Measurements from ENCODE around the gene AGAP3.

AGAP3 gene

GRCh38 chr7:151137076-151137675, 50.9 kb downstream of the AGAP3 start:
- DNase-seq = no peak

DNA sequence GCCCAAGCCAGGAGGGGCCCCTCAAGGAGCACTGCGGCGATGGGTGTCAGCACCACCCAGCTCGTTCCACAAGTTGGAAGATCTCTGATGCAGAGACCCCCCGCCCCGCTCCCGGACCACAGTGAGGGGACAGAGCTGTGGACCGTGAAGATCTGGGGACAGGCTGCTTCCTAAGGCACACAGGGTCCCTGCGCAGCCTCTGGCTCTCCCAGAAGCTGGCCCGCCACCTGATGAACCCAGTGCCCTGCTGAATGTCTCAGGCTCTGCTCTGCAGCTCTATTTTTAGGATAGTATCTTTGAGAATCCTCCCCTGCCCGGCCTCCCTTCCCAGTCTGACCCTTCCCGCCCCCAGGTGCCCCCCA, 51.5 kb downstream of the AGAP3 start:
- no peak for DNase-seq

- no peak for DNase-seq
These were observed 52.0 kb downstream of the AGAP3 start for GRCh38 chr7:151138153-151138851.

GRCh38 chr7:151139071-151139790, 53.0 kb downstream of the AGAP3 start:
- DNase-seq = no peak

GRCh38 chr7:151139791-151140190, 53.5 kb downstream of the AGAP3 start:
- no peak for DNase-seq

DNA sequence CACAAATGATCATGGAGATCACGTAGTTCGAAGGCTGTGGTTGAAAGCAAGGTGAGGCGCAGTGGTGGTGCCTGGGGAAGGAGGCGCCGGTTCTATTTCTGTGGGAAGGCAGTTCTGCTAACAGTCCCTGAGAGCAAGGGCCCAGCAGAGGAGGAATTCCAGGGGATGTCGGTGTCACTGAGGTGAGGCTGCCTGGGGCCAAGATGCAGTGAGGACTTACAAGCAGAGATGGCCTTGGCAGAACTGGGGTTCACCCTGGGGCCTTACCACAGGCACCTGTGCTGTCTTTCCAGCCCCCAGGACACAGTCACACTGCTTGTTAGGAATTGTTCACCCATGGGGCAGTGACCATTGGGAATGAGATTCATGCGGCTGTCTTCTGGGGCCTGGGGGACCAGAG, 54.6 kb downstream of the AGAP3 start:
- DNase-seq = no peak

DNA sequence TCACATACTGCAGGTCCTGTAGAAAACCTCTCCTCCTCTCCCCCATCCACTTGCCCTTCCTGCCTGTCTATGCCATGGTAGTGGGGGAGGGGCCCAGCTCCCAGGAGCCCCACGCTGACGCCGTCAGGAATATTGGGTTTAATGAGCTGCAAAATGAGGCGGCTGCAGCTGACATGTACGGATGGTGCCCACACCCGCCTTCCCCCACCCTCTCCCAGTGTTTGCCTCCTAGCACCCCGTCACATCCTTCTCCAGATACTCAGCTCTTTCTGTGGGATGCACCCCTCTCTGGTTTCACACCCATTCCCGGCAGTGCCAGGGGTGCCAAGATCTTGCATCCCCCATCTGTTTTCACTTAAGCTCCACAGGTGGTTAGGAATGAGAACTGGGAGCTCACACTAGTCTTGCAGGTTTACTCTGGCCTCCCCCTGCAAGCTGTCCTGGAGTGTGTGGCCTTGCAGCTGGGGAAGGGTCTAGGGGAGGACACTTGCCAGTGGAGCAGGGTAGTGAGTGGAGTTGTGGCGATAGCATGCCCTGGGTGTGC, 55.1 kb downstream of the AGAP3 start:
- DNase-seq = no peak

DNA sequence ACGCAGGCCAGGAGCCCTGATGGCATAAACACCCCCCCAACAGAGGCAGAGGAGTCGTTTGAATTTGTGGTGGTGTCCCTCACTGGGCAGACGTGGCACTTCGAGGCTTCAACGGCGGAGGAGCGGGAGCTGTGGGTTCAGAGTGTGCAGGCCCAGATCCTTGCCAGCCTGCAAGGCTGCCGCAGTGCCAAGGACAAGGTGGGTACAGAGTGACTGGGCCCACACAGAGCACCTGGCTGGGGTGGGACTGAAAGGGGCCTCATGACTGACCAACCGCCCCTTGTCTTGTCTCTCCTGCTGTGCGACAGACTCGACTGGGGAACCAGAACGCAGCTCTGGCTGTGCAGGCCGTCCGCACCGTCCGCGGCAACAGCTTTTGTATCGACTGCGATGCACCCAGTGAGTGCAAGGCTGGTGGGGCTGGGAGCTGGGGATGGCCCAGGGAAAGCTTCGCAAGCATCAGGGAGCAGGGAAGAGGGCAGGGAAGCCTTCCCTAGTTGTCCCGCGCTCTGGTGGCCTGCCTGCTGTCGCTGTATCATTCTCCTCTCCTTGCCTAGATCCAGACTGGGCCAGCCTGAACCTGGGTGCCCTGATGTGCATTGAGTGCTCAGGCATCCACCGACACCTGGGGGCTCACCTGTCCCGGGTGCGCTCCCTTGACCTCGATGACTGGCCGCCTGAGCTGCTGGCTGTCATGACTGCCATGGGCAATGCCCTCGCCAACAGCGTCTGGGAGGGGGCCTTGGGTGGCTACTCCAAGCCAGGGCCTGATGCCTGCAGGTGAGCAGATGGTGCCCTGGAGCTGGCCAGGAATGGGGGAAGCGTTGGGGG, 55.8 kb downstream of the AGAP3 start:
- no peak for DNase-seq

GRCh38 chr7:151142686-151143040, 56.4 kb downstream of the AGAP3 start:
- DNase-seq = no peak

DNA sequence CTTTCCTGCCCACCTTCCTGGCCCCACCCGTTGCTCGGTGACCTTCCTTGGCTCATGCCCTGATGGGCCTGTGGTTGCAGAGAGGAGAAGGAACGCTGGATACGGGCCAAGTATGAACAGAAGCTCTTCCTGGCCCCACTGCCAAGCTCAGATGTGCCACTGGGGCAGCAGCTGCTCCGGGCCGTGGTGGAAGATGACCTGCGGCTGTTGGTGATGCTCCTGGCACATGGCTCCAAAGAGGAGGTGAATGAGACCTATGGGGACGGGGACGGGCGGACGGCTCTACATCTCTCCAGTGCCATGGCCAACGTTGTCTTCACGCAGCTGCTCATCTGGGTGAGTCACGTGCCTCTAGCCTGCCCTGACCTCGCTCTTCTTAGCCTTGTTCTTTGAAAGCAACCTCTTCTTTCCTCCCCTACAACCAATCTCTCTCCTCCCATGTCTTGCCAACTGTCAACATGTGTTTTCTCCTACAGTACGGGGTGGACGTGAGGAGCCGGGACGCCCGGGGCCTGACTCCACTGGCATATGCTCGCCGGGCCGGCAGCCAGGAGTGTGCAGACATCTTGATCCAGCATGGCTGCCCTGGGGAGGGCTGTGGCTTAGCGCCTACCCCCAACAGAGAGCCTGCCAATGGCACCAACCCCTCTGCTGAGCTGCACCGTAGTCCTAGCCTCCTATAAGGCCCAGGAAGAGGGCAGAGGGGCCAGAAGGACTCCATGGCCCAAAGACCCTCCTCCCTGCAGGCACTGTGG, 57.2 kb downstream of the AGAP3 start:
- no peak for DNase-seq

GRCh38 chr7:151144387-151144786, 58.1 kb downstream of the AGAP3 start:
- DNase-seq = no peak

DNA sequence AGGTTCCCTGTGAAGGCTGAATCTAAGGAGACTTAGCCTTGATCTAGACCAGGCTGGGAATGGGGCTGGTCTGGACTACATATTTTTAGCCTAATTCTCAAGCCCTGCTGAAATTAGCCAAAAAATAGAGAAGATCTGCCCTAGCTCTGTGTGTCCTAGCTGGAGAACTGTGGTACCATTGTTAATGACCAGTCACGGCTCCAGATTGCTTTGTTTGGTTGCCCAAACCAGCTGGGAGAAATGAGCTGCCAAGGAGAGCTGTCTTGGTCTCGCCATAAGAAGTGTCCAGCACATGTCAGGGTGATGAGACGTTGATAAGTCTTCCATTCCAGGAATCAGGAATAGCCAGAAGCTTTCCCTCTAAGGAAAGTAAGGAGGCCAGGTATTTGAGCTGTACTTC, 60.5 kb downstream of the AGAP3 start:
- no peak for DNase-seq

DNA sequence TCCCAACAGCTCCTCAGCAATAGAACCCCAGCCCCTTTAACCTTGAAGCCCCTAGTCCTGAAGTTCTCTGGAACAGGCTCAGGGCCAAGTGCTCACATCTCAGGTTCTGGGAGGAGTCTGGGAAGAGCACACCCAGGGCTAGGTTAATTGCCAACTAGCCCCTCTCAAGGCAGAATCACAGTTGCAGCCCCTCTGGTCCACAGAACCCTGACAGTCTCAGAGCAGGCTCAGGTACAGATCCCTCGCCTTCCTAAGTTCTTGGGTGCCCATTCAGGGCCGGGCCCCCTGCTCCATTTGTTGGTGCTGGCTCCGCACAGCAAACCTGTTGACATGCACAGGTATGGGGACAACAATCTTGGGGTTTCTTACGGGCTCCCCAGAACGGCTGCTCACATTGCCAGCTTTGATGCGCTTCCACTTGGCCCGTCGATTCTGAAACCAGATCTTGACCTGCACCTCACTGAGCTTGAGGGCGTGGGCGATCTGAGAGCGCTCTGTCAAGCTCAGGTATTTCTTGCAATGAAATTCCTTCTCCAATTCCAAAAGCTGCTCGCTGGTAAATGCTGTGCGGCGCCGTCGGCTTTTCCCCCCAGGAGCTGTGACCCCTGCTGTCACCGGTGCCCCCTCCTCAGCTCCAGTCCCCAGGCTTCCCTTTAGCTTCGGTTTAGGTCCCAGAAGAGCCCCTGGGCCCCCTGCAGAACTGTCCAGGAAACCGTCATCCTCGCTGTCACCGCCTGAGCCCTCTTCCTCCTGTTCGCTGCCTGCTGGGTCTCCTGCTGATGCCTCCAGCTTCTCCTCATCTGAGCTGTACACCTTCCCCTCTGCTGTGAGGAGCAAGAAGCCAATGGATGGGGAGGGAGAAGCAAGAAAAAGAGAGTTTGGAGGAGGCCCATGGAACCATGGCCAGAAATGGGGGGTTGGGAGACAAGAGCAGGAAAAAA, 62.3 kb downstream of the AGAP3 start:
- no peak for DNase-seq

- no peak for DNase-seq
These were observed 64.1 kb downstream of the AGAP3 start for GRCh38 chr7:151150388-151150787.

DNA sequence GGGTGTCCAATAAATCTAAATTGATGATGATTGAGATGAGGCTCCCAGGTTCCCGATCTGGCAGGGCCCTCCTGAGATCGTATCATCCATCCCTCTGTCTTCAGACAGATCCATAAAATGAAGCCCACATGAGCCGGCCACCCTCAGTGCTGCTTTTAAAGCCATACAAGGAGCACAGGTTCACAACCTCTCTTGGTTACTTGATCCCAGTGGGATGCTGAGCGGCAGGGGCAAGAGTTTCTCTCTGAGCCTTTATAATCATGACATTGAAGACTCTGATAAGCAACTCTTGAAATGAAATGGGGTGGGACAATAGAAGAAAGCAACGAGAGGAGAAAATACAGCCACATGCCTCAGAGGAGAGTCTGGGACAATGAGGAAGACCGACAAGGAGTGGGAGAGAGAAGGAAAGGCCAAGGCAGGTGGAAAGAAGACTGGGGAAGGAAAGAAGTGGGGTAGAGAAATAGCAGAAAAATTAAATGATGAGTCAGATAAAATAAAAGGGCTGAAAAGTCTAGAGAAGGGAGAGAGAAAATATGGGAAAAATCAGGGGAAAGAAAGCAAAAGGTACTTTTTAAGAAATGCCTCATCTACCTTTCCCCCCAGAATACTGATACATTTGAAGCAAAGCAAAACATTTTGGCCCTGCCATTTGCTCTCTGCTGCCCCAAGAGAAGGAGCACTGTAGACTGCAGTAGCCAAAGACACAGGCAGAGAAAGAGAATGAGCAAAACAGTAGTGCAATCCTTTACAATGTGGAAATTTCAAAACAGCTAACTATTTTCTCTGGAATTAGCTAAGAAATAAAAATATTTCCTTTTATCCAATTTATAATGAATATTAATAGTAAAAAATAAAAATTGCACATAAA, 66.6 kb downstream of the AGAP3 start:
- no peak for DNase-seq

DNA sequence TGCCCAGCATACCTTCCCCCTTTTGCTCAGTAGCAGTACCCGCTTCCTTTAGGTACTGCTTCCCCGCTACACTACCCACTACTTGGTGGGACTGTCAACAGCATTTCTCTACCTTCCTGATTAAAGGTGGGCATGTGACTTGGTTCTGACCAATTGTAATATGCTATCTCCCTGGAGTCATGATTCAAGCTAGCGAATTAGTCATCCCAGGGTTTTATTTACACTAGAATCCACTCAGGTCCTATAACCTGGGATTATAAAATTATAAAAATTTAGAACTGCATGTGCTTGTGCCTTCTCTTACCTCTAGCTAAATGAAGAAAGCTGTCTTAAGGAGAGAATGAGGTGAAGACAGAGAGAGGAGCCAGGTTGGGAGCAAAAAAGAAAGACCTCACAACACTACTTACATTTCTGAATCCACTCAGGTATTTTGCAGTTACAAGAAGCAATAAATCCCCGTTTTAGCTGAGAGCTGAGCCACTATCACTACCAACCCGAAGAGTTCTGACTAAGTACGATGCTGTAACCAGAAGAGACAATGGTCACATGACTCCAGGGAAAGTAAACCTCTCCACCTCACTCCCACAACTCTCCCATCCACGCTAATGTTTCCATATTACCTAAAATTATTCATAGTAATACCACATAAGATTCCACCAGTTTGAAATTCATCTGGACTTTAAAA, 71.5 kb downstream of the AGAP3 start:
- no peak for DNase-seq

DNA sequence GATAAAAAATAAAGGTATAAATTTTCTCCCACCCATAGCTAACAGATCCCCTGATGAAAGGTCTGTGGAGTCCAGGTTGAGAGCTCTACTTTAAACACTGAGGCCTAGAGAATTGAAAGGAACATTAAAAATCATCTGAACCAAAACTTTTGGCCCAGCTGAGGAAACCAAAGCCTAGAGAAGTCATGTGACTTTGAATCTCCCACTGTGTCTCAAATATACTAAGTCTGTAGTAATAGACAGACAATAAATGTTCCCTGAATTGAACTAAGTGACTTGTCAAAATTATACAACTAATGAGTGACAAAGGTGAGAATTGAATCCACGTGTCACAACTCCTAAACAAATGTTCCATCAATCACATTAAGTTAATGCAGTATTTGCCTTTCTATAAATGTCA, 75.5 kb downstream of the AGAP3 start:
- DNase-seq = no peak

DNA sequence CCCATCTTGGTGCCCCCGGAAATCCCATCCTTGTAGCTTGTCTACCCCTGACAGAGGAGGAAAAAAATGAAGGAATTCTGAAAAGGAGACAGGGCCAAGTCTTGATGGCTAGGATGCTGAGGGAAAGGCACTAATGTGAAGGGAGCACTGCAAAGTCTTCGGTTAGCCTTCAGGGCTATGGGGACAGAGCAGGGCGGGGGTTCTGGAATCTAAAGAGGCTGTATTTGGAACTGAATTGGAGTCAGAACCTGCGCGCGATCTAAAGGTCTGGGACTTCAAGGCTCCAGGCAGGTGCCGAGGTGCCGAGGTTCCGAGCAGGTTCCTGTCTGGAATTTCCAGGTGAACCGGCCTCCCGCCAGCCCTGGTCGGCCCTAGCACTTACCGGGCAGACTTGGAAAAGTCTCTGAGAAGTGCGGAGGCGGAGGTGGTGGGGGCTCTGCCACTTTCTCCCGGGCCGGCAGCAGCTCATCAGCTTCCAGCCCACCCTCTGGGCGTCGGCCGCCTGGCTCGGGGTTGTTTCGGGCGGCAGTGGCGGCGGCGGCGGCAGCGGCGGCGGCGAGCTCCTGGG, 80.4 kb downstream of the AGAP3 start:
- no peak for DNase-seq

Measured in activated CD4-positive, alpha-beta T cell treated with anti-CD3 and anti-CD28 coated beads, Interleukin-2, amount 50 U/mL, for 16 hours (primary cell).